PC-3 (cell line): ENCODE results near the gene PCDHGA3.

Experiments
- CTCF ChIP-seq: fragments of 300-600 bp; sonication (generic); conservative IDR thresholded peaks from 2 replicates; pipeline ENCODE4 v1.5.1; 2017; ENCODE audit warnings: antibody characterized with exemption, low read depth, mild to moderate bottlenecking, low read length
- EZH2 ChIP-seq: fragments of 300-600 bp; sonication (generic); IDR thresholded peaks from one replicate; pipeline ENCODE4 v1.6.1; 2017; ENCODE audit warnings: antibody characterized with exemption, mild to moderate bottlenecking, low read length; ENCODE audit not compliant: unreplicated experiment
- EZH2phosphoT487 ChIP-seq: fragments of 300-600 bp; sonication (generic); IDR thresholded peaks from 2 replicates; pipeline ENCODE4 v1.6.1; 2018; ENCODE audit warnings: mild to moderate bottlenecking, antibody characterized with exemption, low read length, borderline replicate concordance

- no peak for TF ChIP-seq CTCF
- TF ChIP-seq EZH2: no peak
- TF ChIP-seq EZH2phosphoT487: no peak
Observed at GRCh38 chr5:141360685-141361084, 17.1 kb downstream of the PCDHGA3 start.
